WTC11 (cell line): ENCODE measurements around the gene SPG21. TPM values are rescaled to one million over a fixed set of nuclear protein-coding genes. Genes with fewer than 3 reads are reported as not detected.

ENCODE experiments used
- ATAC-seq: fragments of 200-7000 bp; cut with Tn5 transposase; 2 replicates; pipeline ENCODE4 v1.10.0; 2021; ENCODE audit warnings: mild to moderate bottlenecking, moderate library complexity
- CTCF ChIA-PET: fragments of 300-600 bp; sonication (Branson Sonifier 250); formaldehyde crosslinking; loops from one replicate; lab custom pipeline; 2021; ENCODE audit warnings: antibody characterized with exemption; lab: Charles Lee
- POLR2A ChIA-PET: fragments of 350-600 bp; sonication (Branson Sonifier 250); formaldehyde crosslinking; loops from one replicate; lab custom pipeline; 2021; ENCODE audit warnings: antibody characterized with exemption; lab: Charles Lee
- DNase-seq: peaks from one replicate; pipeline ENCODE4 v3.0.0; 2021; ENCODE audit warnings: low spot score
- H3K27ac Mint-ChIP-seq: 2 replicates; pipeline ENCODE4 v1.8.0; 2021; ENCODE audit warnings: mixed read lengths
- H3K27me3 Mint-ChIP-seq: 2 replicates; pipeline ENCODE4 v1.8.0; 2021; ENCODE audit warnings: low read depth, mild to moderate bottlenecking, moderate library complexity, mixed read lengths
- H3K36me3 Mint-ChIP-seq: 2 replicates; pipeline ENCODE4 v1.8.0; 2021; ENCODE audit warnings: mixed read lengths
- H3K4me1 Mint-ChIP-seq: 2 replicates; pipeline ENCODE4 v1.8.0; 2022; ENCODE audit warnings: mixed read lengths
- H3K4me3 Mint-ChIP-seq: 2 replicates; pipeline ENCODE4 v1.8.0; 2021; ENCODE audit warnings: mild to moderate bottlenecking, moderate library complexity, mixed read lengths
- H3K9me3 Mint-ChIP-seq: 2 replicates; pipeline ENCODE4 v1.8.0; 2021; ENCODE audit warnings: mixed read lengths
- CREM ChIP-seq: sonication (generic); formaldehyde crosslinking; IDR thresholded peaks from 2 replicates; pipeline ENCODE4 v1.8.1; 2022; ENCODE audit warnings: mild to moderate bottlenecking, missing genetic modification reagents, moderate library complexity
- EMX1 ChIP-seq: fragments of 250-450 bp; sonication (Bioruptor Pico); IDR thresholded peaks from 2 replicates; pipeline ENCODE4 v1.8.0; 2021; ENCODE audit warnings: mild to moderate bottlenecking
- GTF2I ChIP-seq: fragments of 250-450 bp; sonication (Bioruptor Pico); conservative IDR thresholded peaks from 2 replicates; pipeline ENCODE4 v1.4.0; 2021; ENCODE audit warnings: mild to moderate bottlenecking
- HMGA2 ChIP-seq: fragments of 250-450 bp; sonication (Bioruptor Pico); IDR thresholded peaks from 2 replicates; pipeline ENCODE4 v1.4.0; 2021; ENCODE audit warnings: mild to moderate bottlenecking, moderate library complexity
- IRF2 ChIP-seq: sonication (generic); formaldehyde crosslinking; IDR thresholded peaks from 2 replicates; pipeline ENCODE4 v1.8.0; 2022; ENCODE audit warnings: low read depth, missing genetic modification reagents, borderline replicate concordance
- MXD4 ChIP-seq: fragments of 250-450 bp; sonication (Bioruptor Pico); IDR thresholded peaks from 2 replicates; pipeline ENCODE4 v1.8.0; 2021; ENCODE audit warnings: mild to moderate bottlenecking, moderate library complexity, borderline replicate concordance
- PRRX2 ChIP-seq: fragments of 250-450 bp; sonication (Bioruptor Pico); IDR thresholded peaks from 2 replicates; pipeline ENCODE4 v1.8.0; 2021; ENCODE audit warnings: mild to moderate bottlenecking
- RELA ChIP-seq: sonication (generic); formaldehyde crosslinking; IDR thresholded peaks from 2 replicates; pipeline ENCODE4 v1.8.1; 2022; ENCODE audit warnings: missing genetic modification reagents, mild to moderate bottlenecking, borderline replicate concordance
- SMAD3 ChIP-seq: sonication (generic); formaldehyde crosslinking; IDR thresholded peaks from 2 replicates; pipeline ENCODE4 v1.8.0; 2022; ENCODE audit warnings: missing genetic modification reagents, mild to moderate bottlenecking, borderline replicate concordance
- SOX15 ChIP-seq: fragments of 250-450 bp; sonication (Bioruptor Pico); IDR thresholded peaks from 2 replicates; pipeline ENCODE4 v1.9.0; 2021; ENCODE audit warnings: mild to moderate bottlenecking
- ZNF121 ChIP-seq: sonication (generic); formaldehyde crosslinking; IDR thresholded peaks from 2 replicates; pipeline ENCODE4 v1.8.0; 2023; ENCODE audit warnings: missing genetic modification reagents
- ZNF232 ChIP-seq: sonication (generic); formaldehyde crosslinking; IDR thresholded peaks from 2 replicates; pipeline ENCODE4 v1.8.0; 2022; ENCODE audit warnings: mild to moderate bottlenecking, missing genetic modification reagents
- ZNF416 ChIP-seq: fragments of 250-450 bp; sonication (Bioruptor Pico); IDR thresholded peaks from 2 replicates; pipeline ENCODE4 v1.9.0; 2021; ENCODE audit warnings: mild to moderate bottlenecking, inconsistent platforms
- total RNA-seq: library from RNA; stranded (reverse); gene quantifications from 3 replicates; pipeline ENCODE4 v1.2.3, GENCODE V29; 2021
- TF ChIP-seq, protein P1 (sequence below): fragments of 250-450 bp; sonication (Bioruptor Pico); IDR thresholded peaks from 2 replicates; pipeline ENCODE4 v1.8.0; 2021; ENCODE audit warnings: mild to moderate bottlenecking
- TF ChIP-seq, protein P2 (sequence below): sonication (generic); formaldehyde crosslinking; conservative IDR thresholded peaks from 2 replicates; pipeline ENCODE4 v1.8.1; 2022; ENCODE audit warnings: mild to moderate bottlenecking, missing genetic modification reagents
- TF ChIP-seq, protein P3 (sequence below): fragments of 200-600 bp; IDR thresholded peaks from 2 replicates; pipeline ENCODE4 v1.8.0; 2022; ENCODE audit warnings: antibody characterized with exemption
- TF ChIP-seq, protein P4 (sequence below): sonication (generic); formaldehyde crosslinking; conservative IDR thresholded peaks from 2 replicates; pipeline ENCODE4 v1.8.1; 2023; ENCODE audit warnings: mild to moderate bottlenecking, low read depth, missing genetic modification reagents, moderate library complexity
- TF ChIP-seq, protein P5 (sequence below): sonication (generic); formaldehyde crosslinking; IDR thresholded peaks from 2 replicates; pipeline ENCODE4 v1.8.1; 2023; ENCODE audit warnings: mild to moderate bottlenecking, missing genetic modification reagents, moderate library complexity
- TF ChIP-seq, protein P6 (sequence below): sonication (generic); formaldehyde crosslinking; IDR thresholded peaks from 2 replicates; pipeline ENCODE4 v1.8.1; 2023; ENCODE audit warnings: mild to moderate bottlenecking, moderate library complexity, missing genetic modification reagents
- TF ChIP-seq, protein P7 (sequence below): sonication (generic); formaldehyde crosslinking; IDR thresholded peaks from 2 replicates; pipeline ENCODE4 v1.8.0; 2022; ENCODE audit warnings: missing genetic modification reagents

The SPG21 gene
- total RNA-seq, 1 experiment from 2014 or later = 69.9 TPM

DNA sequence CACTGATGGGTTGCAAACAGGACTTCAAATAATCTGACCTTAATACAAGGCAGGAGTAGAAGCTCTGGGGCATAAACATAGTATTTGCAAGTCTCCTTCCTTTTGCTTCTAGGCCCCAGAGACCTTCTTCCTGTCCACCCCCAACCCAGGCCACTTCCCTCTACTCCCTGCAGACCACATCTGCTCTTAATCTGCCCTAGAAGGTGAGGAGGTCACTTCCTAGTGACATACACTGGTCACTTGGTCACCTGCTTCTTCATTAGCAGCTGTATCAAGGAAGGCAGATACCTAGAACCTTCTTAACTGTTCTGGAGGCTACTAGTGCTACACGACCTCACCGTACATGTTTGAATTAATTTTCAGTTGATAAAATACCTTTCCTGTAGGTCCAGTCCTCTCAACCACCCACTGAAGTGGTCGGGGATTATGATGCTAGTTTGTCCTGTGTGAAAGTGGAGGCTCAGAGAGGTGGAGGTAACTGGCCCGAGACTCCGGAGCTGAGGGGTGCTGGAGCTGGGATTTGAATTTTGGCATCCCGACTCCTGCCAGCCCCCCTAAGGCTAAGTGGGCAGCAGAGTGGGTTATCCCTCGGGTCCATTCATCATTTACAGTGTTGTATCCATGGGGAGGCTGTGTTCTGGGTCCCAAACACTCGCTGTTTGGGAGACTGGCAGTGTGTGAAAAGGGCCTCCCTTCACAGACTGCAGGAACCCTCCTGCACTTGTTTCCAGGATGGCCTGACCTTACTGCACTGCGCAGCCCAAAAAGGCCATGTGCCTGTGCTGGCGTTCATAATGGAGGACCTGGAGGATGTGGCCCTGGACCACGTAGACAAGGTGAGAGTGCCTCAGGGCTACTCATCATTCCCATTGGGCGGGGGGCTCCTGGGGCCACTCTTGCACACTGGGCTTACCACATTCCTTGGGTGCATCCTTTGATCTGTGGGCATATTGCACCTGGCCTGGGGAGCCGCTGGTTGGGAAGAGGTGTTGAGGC, 64.1 kb downstream of the SPG21 start:
- Mint-ChIP-seq H3K27me3 (no peaks in the 10 kb centered on the region), H3K36me3 (no peaks in the 10 kb centered on the region; the same call in 1 of the 2 replicates), H3K4me3 (no peak overlapping the region), H3K4me1 (peaks cover 3% of the 10 kb centered on the region), H3K9me3 (peaks cover 13% of the 10 kb centered on the region), H3K27ac (peak overlapping the region; percentile 51)
- DNase-seq = no peak
- ATAC-seq = no peak
- TF ChIP-seq HMGA2 (no peak), MXD4 (CRISPR knock-in tag) (no peak), EMX1 (CRISPR knock-in tag) (no peak), PRRX2 (CRISPR knock-in tag) (no peak), ZNF121 (CRISPR knock-in tag) (no peak), ZNF232 (CRISPR knock-in tag) (no peak), SMAD3 (CRISPR knock-in tag) (no peak), IRF2 (CRISPR knock-in tag) (no peak), RELA (CRISPR knock-in tag) (no peak), GTF2I (CRISPR knock-in tag) (no peak), SOX15 (CRISPR knock-in tag) (no peak)
- TF ChIP-seq, protein P1, sequence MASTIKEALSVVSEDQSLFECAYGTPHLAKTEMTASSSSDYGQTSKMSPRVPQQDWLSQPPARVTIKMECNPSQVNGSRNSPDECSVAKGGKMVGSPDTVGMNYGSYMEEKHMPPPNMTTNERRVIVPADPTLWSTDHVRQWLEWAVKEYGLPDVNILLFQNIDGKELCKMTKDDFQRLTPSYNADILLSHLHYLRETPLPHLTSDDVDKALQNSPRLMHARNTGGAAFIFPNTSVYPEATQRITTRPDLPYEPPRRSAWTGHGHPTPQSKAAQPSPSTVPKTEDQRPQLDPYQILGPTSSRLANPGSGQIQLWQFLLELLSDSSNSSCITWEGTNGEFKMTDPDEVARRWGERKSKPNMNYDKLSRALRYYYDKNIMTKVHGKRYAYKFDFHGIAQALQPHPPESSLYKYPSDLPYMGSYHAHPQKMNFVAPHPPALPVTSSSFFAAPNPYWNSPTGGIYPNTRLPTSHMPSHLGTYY (CRISPR knock-in tag) = no peak
- TF ChIP-seq, protein P2, sequence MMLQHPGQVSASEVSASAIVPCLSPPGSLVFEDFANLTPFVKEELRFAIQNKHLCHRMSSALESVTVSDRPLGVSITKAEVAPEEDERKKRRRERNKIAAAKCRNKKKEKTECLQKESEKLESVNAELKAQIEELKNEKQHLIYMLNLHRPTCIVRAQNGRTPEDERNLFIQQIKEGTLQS (CRISPR knock-in tag) = no peak
- TF ChIP-seq, protein P3, sequence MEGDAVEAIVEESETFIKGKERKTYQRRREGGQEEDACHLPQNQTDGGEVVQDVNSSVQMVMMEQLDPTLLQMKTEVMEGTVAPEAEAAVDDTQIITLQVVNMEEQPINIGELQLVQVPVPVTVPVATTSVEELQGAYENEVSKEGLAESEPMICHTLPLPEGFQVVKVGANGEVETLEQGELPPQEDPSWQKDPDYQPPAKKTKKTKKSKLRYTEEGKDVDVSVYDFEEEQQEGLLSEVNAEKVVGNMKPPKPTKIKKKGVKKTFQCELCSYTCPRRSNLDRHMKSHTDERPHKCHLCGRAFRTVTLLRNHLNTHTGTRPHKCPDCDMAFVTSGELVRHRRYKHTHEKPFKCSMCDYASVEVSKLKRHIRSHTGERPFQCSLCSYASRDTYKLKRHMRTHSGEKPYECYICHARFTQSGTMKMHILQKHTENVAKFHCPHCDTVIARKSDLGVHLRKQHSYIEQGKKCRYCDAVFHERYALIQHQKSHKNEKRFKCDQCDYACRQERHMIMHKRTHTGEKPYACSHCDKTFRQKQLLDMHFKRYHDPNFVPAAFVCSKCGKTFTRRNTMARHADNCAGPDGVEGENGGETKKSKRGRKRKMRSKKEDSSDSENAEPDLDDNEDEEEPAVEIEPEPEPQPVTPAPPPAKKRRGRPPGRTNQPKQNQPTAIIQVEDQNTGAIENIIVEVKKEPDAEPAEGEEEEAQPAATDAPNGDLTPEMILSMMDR = no peak
- TF ChIP-seq, protein P4, sequence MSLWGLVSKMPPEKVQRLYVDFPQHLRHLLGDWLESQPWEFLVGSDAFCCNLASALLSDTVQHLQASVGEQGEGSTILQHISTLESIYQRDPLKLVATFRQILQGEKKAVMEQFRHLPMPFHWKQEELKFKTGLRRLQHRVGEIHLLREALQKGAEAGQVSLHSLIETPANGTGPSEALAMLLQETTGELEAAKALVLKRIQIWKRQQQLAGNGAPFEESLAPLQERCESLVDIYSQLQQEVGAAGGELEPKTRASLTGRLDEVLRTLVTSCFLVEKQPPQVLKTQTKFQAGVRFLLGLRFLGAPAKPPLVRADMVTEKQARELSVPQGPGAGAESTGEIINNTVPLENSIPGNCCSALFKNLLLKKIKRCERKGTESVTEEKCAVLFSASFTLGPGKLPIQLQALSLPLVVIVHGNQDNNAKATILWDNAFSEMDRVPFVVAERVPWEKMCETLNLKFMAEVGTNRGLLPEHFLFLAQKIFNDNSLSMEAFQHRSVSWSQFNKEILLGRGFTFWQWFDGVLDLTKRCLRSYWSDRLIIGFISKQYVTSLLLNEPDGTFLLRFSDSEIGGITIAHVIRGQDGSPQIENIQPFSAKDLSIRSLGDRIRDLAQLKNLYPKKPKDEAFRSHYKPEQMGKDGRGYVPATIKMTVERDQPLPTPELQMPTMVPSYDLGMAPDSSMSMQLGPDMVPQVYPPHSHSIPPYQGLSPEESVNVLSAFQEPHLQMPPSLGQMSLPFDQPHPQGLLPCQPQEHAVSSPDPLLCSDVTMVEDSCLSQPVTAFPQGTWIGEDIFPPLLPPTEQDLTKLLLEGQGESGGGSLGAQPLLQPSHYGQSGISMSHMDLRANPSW (CRISPR knock-in tag) = no peak
- TF ChIP-seq, protein P5, sequence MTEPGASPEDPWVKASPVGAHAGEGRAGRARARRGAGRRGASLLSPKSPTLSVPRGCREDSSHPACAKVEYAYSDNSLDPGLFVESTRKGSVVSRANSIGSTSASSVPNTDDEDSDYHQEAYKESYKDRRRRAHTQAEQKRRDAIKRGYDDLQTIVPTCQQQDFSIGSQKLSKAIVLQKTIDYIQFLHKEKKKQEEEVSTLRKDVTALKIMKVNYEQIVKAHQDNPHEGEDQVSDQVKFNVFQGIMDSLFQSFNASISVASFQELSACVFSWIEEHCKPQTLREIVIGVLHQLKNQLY = no peak
- ChIA-PET POLR2A (no interaction called here), CTCF (interaction anchor here (1.0 kb wide), 1 partner anchor 20 kb away, joined by 3 read pairs; no protein-coding TSS in a partner anchor)

DNA sequence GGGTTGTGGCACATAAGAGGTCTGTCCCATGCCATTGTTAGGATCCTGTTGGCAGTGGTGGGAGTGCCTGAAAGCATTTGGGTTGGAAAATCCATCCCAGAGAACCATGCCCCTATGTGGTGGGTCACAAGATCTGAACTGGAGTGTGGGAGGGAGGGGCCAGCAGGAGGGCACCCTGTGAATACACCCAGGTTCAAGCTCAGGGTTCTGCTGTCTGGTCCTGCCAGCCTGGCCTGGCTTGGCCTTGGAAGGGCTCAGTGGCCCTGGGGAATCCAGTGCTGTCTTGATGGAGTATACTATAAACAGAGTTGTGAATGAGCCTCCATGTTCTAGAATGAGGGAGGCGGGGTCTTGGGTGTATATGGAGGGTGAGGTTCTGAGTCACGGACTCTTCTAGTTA, 66.2 kb downstream of the SPG21 start:
- Mint-ChIP-seq H3K4me1 (peaks cover 6% of the 10 kb centered on the region), H3K27ac (no peak overlapping the region), H3K4me3 (no peak overlapping the region), H3K9me3 (peaks cover 13% of the 10 kb centered on the region), H3K27me3 (no peaks in the 10 kb centered on the region), H3K36me3 (no peaks in the 10 kb centered on the region)
- no peak for ATAC-seq
- DNase-seq = no peak
- CTCF ChIA-PET = no interaction called here
- POLR2A ChIA-PET = no interaction called here
- no peak for TF ChIP-seq CREM (CRISPR knock-in tag)
- TF ChIP-seq, protein P6, sequence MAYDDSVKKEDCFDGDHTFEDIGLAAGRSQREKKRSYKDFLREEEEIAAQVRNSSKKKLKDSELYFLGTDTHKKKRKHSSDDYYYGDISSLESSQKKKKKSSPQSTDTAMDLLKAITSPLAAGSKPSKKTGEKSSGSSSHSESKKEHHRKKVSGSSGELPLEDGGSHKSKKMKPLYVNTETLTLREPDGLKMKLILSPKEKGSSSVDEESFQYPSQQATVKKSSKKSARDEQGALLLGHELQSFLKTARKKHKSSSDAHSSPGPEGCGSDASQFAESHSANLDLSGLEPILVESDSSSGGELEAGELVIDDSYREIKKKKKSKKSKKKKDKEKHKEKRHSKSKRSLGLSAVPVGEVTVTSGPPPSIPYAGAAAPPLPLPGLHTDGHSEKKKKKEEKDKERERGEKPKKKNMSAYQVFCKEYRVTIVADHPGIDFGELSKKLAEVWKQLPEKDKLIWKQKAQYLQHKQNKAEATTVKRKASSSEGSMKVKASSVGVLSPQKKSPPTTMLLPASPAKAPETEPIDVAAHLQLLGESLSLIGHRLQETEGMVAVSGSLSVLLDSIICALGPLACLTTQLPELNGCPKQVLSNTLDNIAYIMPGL = no peak
- TF ChIP-seq, protein P7, sequence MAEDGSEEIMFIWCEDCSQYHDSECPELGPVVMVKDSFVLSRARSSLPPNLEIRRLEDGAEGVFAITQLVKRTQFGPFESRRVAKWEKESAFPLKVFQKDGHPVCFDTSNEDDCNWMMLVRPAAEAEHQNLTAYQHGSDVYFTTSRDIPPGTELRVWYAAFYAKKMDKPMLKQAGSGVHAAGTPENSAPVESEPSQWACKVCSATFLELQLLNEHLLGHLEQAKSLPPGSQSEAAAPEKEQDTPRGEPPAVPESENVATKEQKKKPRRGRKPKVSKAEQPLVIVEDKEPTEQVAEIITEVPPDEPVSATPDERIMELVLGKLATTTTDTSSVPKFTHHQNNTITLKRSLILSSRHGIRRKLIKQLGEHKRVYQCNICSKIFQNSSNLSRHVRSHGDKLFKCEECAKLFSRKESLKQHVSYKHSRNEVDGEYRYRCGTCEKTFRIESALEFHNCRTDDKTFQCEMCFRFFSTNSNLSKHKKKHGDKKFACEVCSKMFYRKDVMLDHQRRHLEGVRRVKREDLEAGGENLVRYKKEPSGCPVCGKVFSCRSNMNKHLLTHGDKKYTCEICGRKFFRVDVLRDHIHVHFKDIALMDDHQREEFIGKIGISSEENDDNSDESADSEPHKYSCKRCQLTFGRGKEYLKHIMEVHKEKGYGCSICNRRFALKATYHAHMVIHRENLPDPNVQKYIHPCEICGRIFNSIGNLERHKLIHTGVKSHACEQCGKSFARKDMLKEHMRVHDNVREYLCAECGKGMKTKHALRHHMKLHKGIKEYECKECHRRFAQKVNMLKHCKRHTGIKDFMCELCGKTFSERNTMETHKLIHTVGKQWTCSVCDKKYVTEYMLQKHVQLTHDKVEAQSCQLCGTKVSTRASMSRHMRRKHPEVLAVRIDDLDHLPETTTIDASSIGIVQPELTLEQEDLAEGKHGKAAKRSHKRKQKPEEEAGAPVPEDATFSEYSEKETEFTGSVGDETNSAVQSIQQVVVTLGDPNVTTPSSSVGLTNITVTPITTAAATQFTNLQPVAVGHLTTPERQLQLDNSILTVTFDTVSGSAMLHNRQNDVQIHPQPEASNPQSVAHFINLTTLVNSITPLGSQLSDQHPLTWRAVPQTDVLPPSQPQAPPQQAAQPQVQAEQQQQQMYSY = peak; percentile 53; the same call in 1 of the 2 replicates
- no peak for TF ChIP-seq ZNF416 (CRISPR knock-in tag)
